ENCODE measurements around the gene PDHA1.

DNA sequence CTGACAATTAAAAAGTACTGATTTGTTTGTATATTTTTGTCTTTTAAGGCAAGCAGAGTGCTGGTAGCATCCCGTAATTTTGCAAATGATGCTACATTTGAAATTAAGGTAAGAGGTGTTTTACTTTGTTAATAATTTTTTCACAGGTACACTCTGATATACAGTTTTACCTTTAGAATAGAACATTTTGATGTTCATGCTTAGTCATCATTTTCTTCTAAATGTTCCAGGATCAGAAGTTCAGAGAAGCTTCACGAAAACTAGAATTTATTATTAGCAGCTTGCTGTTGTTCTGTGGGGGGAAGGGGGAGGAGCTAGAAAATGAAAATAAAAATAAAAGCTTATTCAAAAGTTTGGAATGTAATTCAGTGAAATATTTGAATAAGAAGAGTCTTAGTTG lies 5.5 kb downstream of the PDHA1 start:
- TF ChIP-seq CTCF (IDR thresholded peaks at IDR 0.05; ENCODE audit: low read depth, low read length) (no peak), EZH2phosphoT487 (IDR thresholded peaks at IDR 0.05; ENCODE audit: low read depth) (no peak)

Data from OCI-LY3 (cell line).